Right lobe of liver (tissue), 6 donors: Measurements from ENCODE around the gene NR1D1. TPM values are rescaled to one million over a fixed set of nuclear protein-coding genes. Genes with fewer than 3 reads are reported as not detected.

ENCODE experiments used
- ATAC-seq, 4 donors: fragments of 200-7000 bp; cut with Tn5 transposase; one replicate each; pipeline ENCODE4 v1.9.1; 2020; ENCODE audit warnings: mild to moderate bottlenecking in 4 of 4, moderate library complexity in 4 of 4
- DNase-seq, 3 donors: peaks; one replicate each; pipeline ENCODE4 v3.0.0-alpha.2; 2020
- H3K27ac ChIP-seq, 3 donors: fragments of 200-600 bp; one replicate each; pipeline ENCODE4 v1.8.0; 2022
- H3K27me3 ChIP-seq, 2 donors: fragments of 200-600 bp; one replicate each; pipeline ENCODE4 v1.8.0; 2022
- H3K36me3 ChIP-seq, 4 donors: fragments of 200-600 bp; sonication (generic) in 1 of 4; one replicate each; pipeline versions ENCODE4 v1.5.1 to v1.8.0; 2017 to 2022; ENCODE audit warnings: control low read depth in 1 of 4
- H3K4me1 ChIP-seq, 4 donors: fragments of 200-600 bp; sonication (generic) in 1 of 4; one replicate each; pipeline versions ENCODE4 v1.5.1 to v1.8.0; 2017 to 2022; ENCODE audit warnings: control low read depth in 1 of 4
- H3K4me3 ChIP-seq, 3 donors: fragments of 200-600 bp; one replicate each; pipeline ENCODE4 v1.8.0; 2022
- H3K9me3 ChIP-seq, 4 donors: fragments of 200-600 bp; sonication (generic) in 1 of 4; one replicate each; pipeline versions ENCODE4 v1.5.1 to v1.8.0; 2017 to 2022; ENCODE audit warnings: control low read depth in 1 of 4
- CTCF ChIP-seq, 4 donors: fragments of 200-600 bp in 3 of 4; fragments of 450-650 bp in 1 of 4; IDR thresholded peaks; one replicate each; pipeline versions ENCODE4 v1.5.1 to v1.8.0; 2016 to 2022; ENCODE audit warnings: antibody characterized with exemption in 4 of 4, mild to moderate bottlenecking in 2 of 4
- POLR2A ChIP-seq: fragments of 450-650 bp; IDR thresholded peaks from one replicate; pipeline ENCODE4 v1.6.1; 2017; ENCODE audit warnings: antibody characterized with exemption, mild to moderate bottlenecking
- WGBS: methylation state at CpG from one replicate; pipeline ENCODE4 v1.1.6; 2018; ENCODE audit warnings: low coverage, low lambda C conversion rate; ENCODE audit not compliant: insufficient coverage; ENCODE audit errors: missing lambda C conversion rate; 5-methylcytosine and 5-hydroxymethylcytosine counted together
- intact Hi-C, 2 donors: fragments of 100-400 bp; cut with DNase I; formaldehyde crosslinking; loops; one replicate each; pipeline versions ENCODE4 v1.11.2 to v1.14.1; 2022
- total RNA-seq, 6 experiments: library from RNA; depleted of rRNA in 2 of 6; stranded (reverse); fragments of >200 nt in 2 of 6; fragmentation: NEBNext Ultra II Directional in 3 of 6; extraction: Animal tissue kit (Norgen Biotek cat#: 25700) in 3 of 6; gene quantifications; one replicate each; pipeline versions ENCODE4 v1.1.0 to v1.2.4, GENCODE V29; 2016 to 2023
- donor health status: DM: no; HTN: yes; CAD: no.
- donor health status: DM: no; HTN: no; CAD: no.
- donor health status: DM: no; HTN: no; CAD: no.
- donor health status: DM: no; HTN: yes; CAD: no.
- donor health status: DM: no; HTN: yes; CAD: no.

The NR1D1 gene
- total RNA-seq, 6 experiments from 2014 or later: 6.9 to 29.8 (median 16.0) TPM

GRCh38 chr17:40072040-40072734 is 28.2 kb downstream of the NR1D1 start:
- Histone ChIP-seq H3K27me3 (no peaks in the 10 kb centered on the region), H3K27ac (peak overlapping the region in 2 of 3 donors; percentile 40), H3K4me1 (peaks cover 2 to 51% (median 26%) of the 10 kb centered on the region in 4 donors), H3K9me3 (no peaks in the 10 kb centered on the region), H3K4me3 (no peak overlapping the region), H3K36me3 (no peaks in the 10 kb centered on the region)
- intact Hi-C loops: loop anchor here in 1 of 2 donors (10.0 kb wide), 1 partner anchor 57 kb away; the partner anchor contains the start of gene CSF3
- peak; percentile 15 to 45 (median 32) for ATAC-seq
- WGBS: 0% methylated on average over 3 of the region's 19 CpGs
- DNase-seq: peak; percentile 74 to 83 (median 83)
- TF ChIP-seq CTCF (IDR thresholded peaks at IDR 0.05): no peak
- no peak for TF ChIP-seq POLR2A

GRCh38 chr17:40071313-40072039 is 28.9 kb downstream of the NR1D1 start:
- Histone ChIP-seq H3K36me3 (no peaks in the 10 kb centered on the region), H3K4me1 (peaks cover 2 to 51% (median 26%) of the 10 kb centered on the region in 4 donors), H3K27me3 (no peaks in the 10 kb centered on the region), H3K9me3 (no peaks in the 10 kb centered on the region), H3K27ac (peak overlapping the region; percentile 22 to 40 (median 40)), H3K4me3 (no peak overlapping the region)
- ATAC-seq: no peak
- DNase-seq: no peak
- TF ChIP-seq CTCF (IDR thresholded peaks at IDR 0.05) (no peak), POLR2A (no peak)
- 47% methylated on average over 2 of the region's 16 CpGs for WGBS
- intact Hi-C loops: loop anchor here in 1 of 2 donors (10.0 kb wide), 1 partner anchor 57 kb away; the partner anchor contains the start of gene CSF3

GRCh38 chr17:40070709-40071312 is 29.6 kb downstream of the NR1D1 start:
- Histone ChIP-seq H3K36me3 (no peaks in the 10 kb centered on the region), H3K9me3 (no peaks in the 10 kb centered on the region), H3K4me1 (peaks cover 2 to 47% (median 24%) of the 10 kb centered on the region in 4 donors), H3K27ac (peak overlapping the region; percentile 22 to 40 (median 40)), H3K4me3 (no peak overlapping the region), H3K27me3 (no peaks in the 10 kb centered on the region)
- 42% methylated on average over 6 of the region's 8 CpGs for WGBS
- ATAC-seq (no peak), DNase-seq (no peak)
- TF ChIP-seq CTCF (IDR thresholded peaks at IDR 0.05) (no peak), POLR2A (no peak)
- intact Hi-C loops: loop anchor here in 1 of 2 donors (10.0 kb wide), 1 partner anchor 56 kb away; the partner anchor contains the start of gene CSF3

GRCh38 chr17:40069751-40070708 is 30.4 kb downstream of the NR1D1 start:
- no peak for TF ChIP-seq POLR2A
- no peak for TF ChIP-seq CTCF (IDR thresholded peaks at IDR 0.05)
- Histone ChIP-seq H3K27me3 (no peaks in the 10 kb centered on the region), H3K9me3 (no peaks in the 10 kb centered on the region), H3K4me3 (no peak overlapping the region), H3K36me3 (no peaks in the 10 kb centered on the region), H3K4me1 (peaks cover 2 to 41% (median 20%) of the 10 kb centered on the region in 4 donors), H3K27ac (peak overlapping the region in 1 of 3 donors; percentile 18)
- DNase-seq: no peak
- ATAC-seq: no peak
- intact Hi-C loops: loop anchor here in 1 of 2 donors (10.0 kb wide), 1 partner anchor 55 kb away; the partner anchor contains the start of gene CSF3
- WGBS: 71% methylated on average over 5 of the region's 14 CpGs
